ENCODE data around the gene PLCH2.

Gene PLCH2

GRCh38 chr1:2477791-2478499 is 1.9 kb downstream of the PLCH2 start:
- DNase-seq (ENCODE audit: low spot score) = no peak

GRCh38 chr1:2479186-2479585 is 3.1 kb downstream of the PLCH2 start:
- no peak for DNase-seq (ENCODE audit: low spot score)

GRCh38 chr1:2479618-2480017 is 3.5 kb downstream of the PLCH2 start:
- no peak for DNase-seq (ENCODE audit: low spot score)

GRCh38 chr1:2480236-2480985 is 4.3 kb downstream of the PLCH2 start:
- no peak for DNase-seq (ENCODE audit: low spot score)

GRCh38 chr1:2480986-2481364 is 4.9 kb downstream of the PLCH2 start:
- DNase-seq (ENCODE audit: low spot score) = no peak

- no peak for DNase-seq (ENCODE audit: low spot score)
These were observed 5.8 kb downstream of the PLCH2 start for GRCh38 chr1:2481885-2482284.

GRCh38 chr1:2482588-2482987 is 6.5 kb downstream of the PLCH2 start:
- no peak for DNase-seq (ENCODE audit: low spot score)

- no peak for DNase-seq (ENCODE audit: low spot score)
These were observed 6.9 kb downstream of the PLCH2 start for GRCh38 chr1:2483026-2483425.

GRCh38 chr1:2483970-2484369 is 7.9 kb downstream of the PLCH2 start:
- DNase-seq (ENCODE audit: low spot score) = no peak

- DNase-seq (ENCODE audit: low spot score) = no peak
These were observed 10.0 kb downstream of the PLCH2 start for GRCh38 chr1:2486041-2486440.

- no peak for DNase-seq (ENCODE audit: low spot score)
These were observed 10.5 kb downstream of the PLCH2 start for GRCh38 chr1:2486558-2486957.

GRCh38 chr1:2488688-2489087 is 12.6 kb downstream of the PLCH2 start:
- no peak for DNase-seq (ENCODE audit: low spot score)

- no peak for DNase-seq (ENCODE audit: low spot score)
These were observed 13.5 kb downstream of the PLCH2 start for GRCh38 chr1:2489615-2490014.

- DNase-seq (ENCODE audit: low spot score) = no peak
These were observed 16.0 kb downstream of the PLCH2 start for GRCh38 chr1:2492091-2492490.

- no peak for DNase-seq (ENCODE audit: low spot score)
These were observed 17.1 kb downstream of the PLCH2 start for GRCh38 chr1:2493218-2493617.

GRCh38 chr1:2493691-2494322 is 17.7 kb downstream of the PLCH2 start:
- DNase-seq (ENCODE audit: low spot score) = no peak

GRCh38 chr1:2494323-2494693 is 18.2 kb downstream of the PLCH2 start:
- DNase-seq (ENCODE audit: low spot score) = peak; percentile 42

GRCh38 chr1:2495026-2495425 is 18.9 kb downstream of the PLCH2 start:
- no peak for DNase-seq (ENCODE audit: low spot score)

- no peak for DNase-seq (ENCODE audit: low spot score)
These were observed 19.5 kb downstream of the PLCH2 start for GRCh38 chr1:2495546-2495945.

- DNase-seq (ENCODE audit: low spot score) = no peak
These were observed 20.1 kb downstream of the PLCH2 start for GRCh38 chr1:2496087-2496622.

GRCh38 chr1:2496746-2497145 is 20.7 kb downstream of the PLCH2 start:
- no peak for DNase-seq (ENCODE audit: low spot score)

GRCh38 chr1:2497891-2498290 is 21.8 kb downstream of the PLCH2 start:
- DNase-seq (ENCODE audit: low spot score) = no peak

- no peak for DNase-seq (ENCODE audit: low spot score)
These were observed 22.6 kb downstream of the PLCH2 start for GRCh38 chr1:2498648-2499047.
